PC-9 (cell line): ENCODE data around the gene COMMD10.

ENCODE experiments used
- EZH2 ChIP-seq: fragments of 200-600 bp; sonication (generic); IDR thresholded peaks from 2 replicates; pipeline ENCODE4 v1.8.0; 2017; ENCODE audit warnings: antibody characterized with exemption, low read depth
- TF ChIP-seq, protein P1 (sequence below): fragments of 200-600 bp; sonication (generic); conservative IDR thresholded peaks from 2 replicates; pipeline ENCODE4 v1.6.1; 2017; ENCODE audit warnings: mixed run types, antibody characterized with exemption, mild to moderate bottlenecking, moderate library complexity

- TF ChIP-seq, protein P1, sequence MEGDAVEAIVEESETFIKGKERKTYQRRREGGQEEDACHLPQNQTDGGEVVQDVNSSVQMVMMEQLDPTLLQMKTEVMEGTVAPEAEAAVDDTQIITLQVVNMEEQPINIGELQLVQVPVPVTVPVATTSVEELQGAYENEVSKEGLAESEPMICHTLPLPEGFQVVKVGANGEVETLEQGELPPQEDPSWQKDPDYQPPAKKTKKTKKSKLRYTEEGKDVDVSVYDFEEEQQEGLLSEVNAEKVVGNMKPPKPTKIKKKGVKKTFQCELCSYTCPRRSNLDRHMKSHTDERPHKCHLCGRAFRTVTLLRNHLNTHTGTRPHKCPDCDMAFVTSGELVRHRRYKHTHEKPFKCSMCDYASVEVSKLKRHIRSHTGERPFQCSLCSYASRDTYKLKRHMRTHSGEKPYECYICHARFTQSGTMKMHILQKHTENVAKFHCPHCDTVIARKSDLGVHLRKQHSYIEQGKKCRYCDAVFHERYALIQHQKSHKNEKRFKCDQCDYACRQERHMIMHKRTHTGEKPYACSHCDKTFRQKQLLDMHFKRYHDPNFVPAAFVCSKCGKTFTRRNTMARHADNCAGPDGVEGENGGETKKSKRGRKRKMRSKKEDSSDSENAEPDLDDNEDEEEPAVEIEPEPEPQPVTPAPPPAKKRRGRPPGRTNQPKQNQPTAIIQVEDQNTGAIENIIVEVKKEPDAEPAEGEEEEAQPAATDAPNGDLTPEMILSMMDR: no peak
- no peak for TF ChIP-seq EZH2
These were observed 5.5 kb downstream of the COMMD10 start for GRCh38 chr5:116090302-116090701.
